ENCODE results near the gene PIGL.

- TF ChIP-seq SPI1 (IDR thresholded peaks at IDR 0.05; ENCODE audit: low read depth, low read length) = no peak
- TF ChIP-seq POLR2AphosphoS5 (IDR thresholded peaks at IDR 0.05; ENCODE audit: low read depth, low read length) = no peak
These were observed 33.6 kb downstream of the PIGL start for GRCh38 chr17:16250635-16251034.

Data from GM12891 (cell line).